Body of pancreas (tissue), 4 donors: ENCODE measurements around the gene ATXN10. TPM values are rescaled to one million over a fixed set of nuclear protein-coding genes. Genes with fewer than 3 reads are reported as not detected.

Experiments used
- ATAC-seq: fragments of 150-250 bp; one replicate; pipeline ENCODE4 v1.9.1; 2016
- DNase-seq, 4 donors: peaks; one replicate each; pipeline ENCODE4 v3.0.0-alpha.2; 2019
- H3K27ac ChIP-seq, 4 donors: fragments of 200-600 bp; sonication (generic); 1 replicate in 3 of 4; 2 replicates in 1 of 4; pipeline versions ENCODE4 v1.5.1 to v1.6.1; 2016 to 2019; ENCODE audit warnings: mild to moderate bottlenecking in 1 of 4, mixed read lengths in 1 of 4, moderate library complexity in 1 of 4
- H3K27me3 ChIP-seq, 2 donors: fragments of 200-600 bp; sonication (generic); one replicate each; pipeline ENCODE4 v1.6.0; 2016; ENCODE audit warnings: mild to moderate bottlenecking in 1 of 2
- H3K36me3 ChIP-seq, 2 donors: fragments of 200-600 bp; sonication (generic); replicated peaks in 1 of 2; 2 replicates each; pipeline ENCODE4 v1.5.1; 2016; ENCODE audit warnings: low read depth in 2 of 2; ENCODE audit not compliant: insufficient read depth in 1 of 2
- H3K4me1 ChIP-seq: fragments of 200-600 bp; sonication (generic); one replicate; pipeline ENCODE4 v1.6.0; 2016
- H3K4me3 ChIP-seq, 2 donors: fragments of 200-600 bp; sonication (generic); 1 replicate in 1 of 2; 2 replicates in 1 of 2; pipeline ENCODE4 v1.5.1; 2016 to 2019
- H3K9me3 ChIP-seq, 3 donors: fragments of 200-600 bp; sonication (generic); 1 replicate in 2 of 3; 2 replicates in 1 of 3; pipeline ENCODE4 v1.5.1; 2016
- CTCF ChIP-seq, 7 experiments: fragments of 450-650 bp in 4 of 7; fragments of 200-600 bp in 3 of 7; sonication (generic) in 3 of 7; IDR thresholded peaks; one replicate each; pipeline ENCODE4 v1.5.1; 2016 to 2019; ENCODE audit warnings: antibody characterized with exemption in 7 of 7
- POLR2A ChIP-seq, 3 donors: fragments of 450-650 bp; IDR thresholded peaks; one replicate each; pipeline ENCODE4 v1.6.1; 2016; ENCODE audit warnings: antibody characterized with exemption in 3 of 3, mild to moderate bottlenecking in 2 of 3
- WGBS, 2 donors: methylation state at CpG; one replicate each; pipeline ENCODE4 v1.1.5; 2017; 5-methylcytosine and 5-hydroxymethylcytosine counted together
- intact Hi-C: fragments of 100-400 bp; cut with DNase I; formaldehyde crosslinking; loops from one replicate; pipeline ENCODE4 v1.15.1; 2023
- total RNA-seq, 2 donors: library from RNA; depleted of rRNA; stranded (reverse); fragments of >200 nt; gene quantifications; one replicate each; pipeline ENCODE4 v1.1.0, GENCODE V29; 2016

Gene ATXN10
- total RNA-seq, 2 donors from 2014 or later = 61.6 to 69.8 TPM

DNA sequence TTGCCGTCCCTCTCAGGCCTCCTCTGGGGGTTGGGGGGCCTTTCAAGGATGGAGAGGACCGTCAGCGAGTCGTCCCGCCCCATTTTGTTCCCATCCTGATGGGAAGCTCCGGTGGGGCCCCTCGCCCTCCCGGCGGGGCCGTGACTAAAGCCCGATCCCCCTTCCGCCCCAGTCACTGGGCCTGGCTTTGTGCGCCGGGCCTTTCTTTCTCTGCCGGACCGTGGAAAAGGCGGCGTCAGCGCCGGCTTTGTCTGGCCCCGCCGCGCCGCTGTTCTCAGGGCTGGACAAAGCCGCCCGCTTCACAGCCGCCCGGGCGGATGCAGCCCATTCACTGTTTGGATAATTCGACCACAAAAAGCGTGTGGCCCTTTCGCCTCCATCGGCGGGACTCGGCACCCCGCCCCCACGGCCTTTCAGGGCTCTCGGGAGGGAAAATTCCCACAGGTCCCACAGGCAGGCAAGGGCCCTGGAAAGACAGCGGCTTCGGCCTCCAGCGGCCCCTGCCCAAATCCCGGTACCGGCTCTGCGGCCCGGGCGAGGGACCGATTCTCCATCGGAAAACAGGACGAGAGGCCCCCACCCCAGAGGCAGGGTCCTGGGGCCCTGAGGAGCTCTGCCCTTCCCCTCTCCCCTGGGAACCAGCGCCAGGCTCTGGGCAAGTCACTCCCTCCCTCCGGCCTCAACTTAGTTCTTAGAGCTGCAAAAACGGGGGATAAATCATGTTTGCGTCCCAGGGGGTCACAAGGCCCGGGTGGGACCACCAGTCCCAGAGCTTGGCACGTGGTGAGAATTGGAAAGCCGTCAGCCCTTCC lies 218.1 kb downstream of the ATXN10 start:
- Histone ChIP-seq H3K4me3 (no peak overlapping the region), H3K9me3 (no peaks in the 10 kb centered on the region), H3K27ac (no peak overlapping the region), H3K27me3 (no peaks in the 10 kb centered on the region), H3K4me1 (peaks cover 8% of the 10 kb centered on the region), H3K36me3 (no peaks in the 10 kb centered on the region)
- ATAC-seq (no peak), DNase-seq (no peak)
- TF ChIP-seq POLR2A (IDR thresholded peaks at IDR 0.05) (no peak), CTCF (IDR thresholded peaks at IDR 0.05) (no peak)
- intact Hi-C loops = no loop called here
- WGBS, 2 donors = 41 to 53% methylated on average over 22 to 50 of the region's 56 CpGs

DNA sequence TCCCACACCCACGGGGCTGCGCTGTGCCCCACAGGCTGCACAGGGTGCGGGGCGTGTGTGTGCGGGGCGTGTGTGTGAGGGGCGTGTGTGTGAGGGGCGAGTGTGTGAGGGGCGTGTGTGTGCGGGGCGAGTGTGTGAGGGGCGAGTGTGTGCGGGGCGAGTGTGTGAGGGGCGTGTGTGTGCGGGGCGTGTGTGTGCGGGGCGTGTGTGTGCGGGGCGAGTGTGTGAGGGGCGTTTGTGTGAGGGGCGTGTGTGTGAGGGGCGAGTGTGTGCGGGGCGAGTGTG lies 218.7 kb downstream of the ATXN10 start:
- Histone ChIP-seq H3K36me3 (no peaks in the 10 kb centered on the region), H3K4me1 (peaks cover 8% of the 10 kb centered on the region), H3K27ac (no peak overlapping the region), H3K4me3 (no peak overlapping the region), H3K9me3 (no peaks in the 10 kb centered on the region), H3K27me3 (no peaks in the 10 kb centered on the region)
- DNase-seq (no peak), ATAC-seq (no peak)
- WGBS, 2 donors = 66 to 73% methylated on average over 7 to 14 of the region's 26 CpGs
- intact Hi-C loops = no loop called here
- TF ChIP-seq CTCF (IDR thresholded peaks at IDR 0.05) = no peak
- TF ChIP-seq POLR2A (IDR thresholded peaks at IDR 0.05) = no peak

- Histone ChIP-seq H3K4me1 (peaks cover 10% of the 10 kb centered on the region), H3K27ac (no peak overlapping the region), H3K27me3 (no peaks in the 10 kb centered on the region), H3K36me3 (no peaks in the 10 kb centered on the region), H3K4me3 (no peak overlapping the region), H3K9me3 (no peaks in the 10 kb centered on the region)
- 80 to 90% methylated on average over 32 to 37 of the region's 37 CpGs for WGBS, 2 donors
- ATAC-seq (no peak), DNase-seq (no peak)
- no peak for TF ChIP-seq POLR2A (IDR thresholded peaks at IDR 0.05)
- no peak for TF ChIP-seq CTCF (IDR thresholded peaks at IDR 0.05)
- intact Hi-C loops = no loop called here
These were observed 219.4 kb downstream of the ATXN10 start for GRCh38 chr22:45891021-45891421.

- no peaks in the 10 kb centered on the region for H3K36me3 ChIP-seq
- no peak overlapping the region for H3K4me3 ChIP-seq
- TF ChIP-seq POLR2A (IDR thresholded peaks at IDR 0.05) (no peak), CTCF (IDR thresholded peaks at IDR 0.05) (no peak)
- no peaks in the 10 kb centered on the region for H3K9me3 ChIP-seq
- peaks cover 15% of the 10 kb centered on the region for H3K4me1 ChIP-seq
- intact Hi-C loops = no loop called here
- no peak for DNase-seq
- H3K27me3 ChIP-seq = no peaks in the 10 kb centered on the region
- no peak for ATAC-seq
- H3K27ac ChIP-seq = no peak overlapping the region
- 51 to 70% methylated on average over 6 to 25 of the region's 25 CpGs for WGBS, 2 donors
These were observed 219.9 kb downstream of the ATXN10 start for GRCh38 chr22:45891471-45891995.
